K562 (cell line): Measurements from ENCODE around the gene TMEM116. TPM values are rescaled to one million over a fixed set of nuclear protein-coding genes. Genes with fewer than 3 reads are reported as not detected.

ENCODE experiments used
- CEBPG ChIP-seq, 3 experiments: fragments of 200-800 bp in 1 of 3; sonication (Bioruptor generic) in 1 of 3; sonication (generic) in 1 of 3; formaldehyde crosslinking in 1 of 3; IDR thresholded peaks in 2 of 3; conservative IDR thresholded peaks in 1 of 3; 2 replicates each; pipeline versions ENCODE4 v1.6.1 to v1.8.0; 2016 to 2022; ENCODE audit warnings: missing compliant biosample characterization in 2 of 3, missing genetic modification characterization in 2 of 3, mild to moderate bottlenecking in 1 of 3, missing genetic modification reagents in 1 of 3
- DPF2 ChIP-seq: fragments of 450-650 bp; IDR thresholded peaks from 2 replicates; pipeline ENCODE4 v1.6.1; 2016
- EP400 ChIP-seq: fragments of 450-650 bp; IDR thresholded peaks from 2 replicates; pipeline ENCODE4 v1.6.1; 2017; ENCODE audit warnings: antibody characterized with exemption, mild to moderate bottlenecking, moderate library complexity
- GATAD2B ChIP-seq: fragments of 450-650 bp; IDR thresholded peaks from 2 replicates; pipeline ENCODE4 v1.6.1; 2017; ENCODE audit warnings: mild to moderate bottlenecking, borderline replicate concordance
- L3MBTL2 ChIP-seq: fragments of 450-650 bp; IDR thresholded peaks from 2 replicates; pipeline ENCODE4 v1.6.1; 2016; ENCODE audit warnings: mild to moderate bottlenecking, moderate library complexity
- MYBL2 ChIP-seq, 2 experiments: fragments of 450-650 bp in 1 of 2; sonication (generic) in 1 of 2; formaldehyde crosslinking in 1 of 2; IDR thresholded peaks; 2 replicates each; pipeline versions ENCODE4 v1.6.1 to v1.8.1; 2017 to 2022; ENCODE audit warnings: borderline replicate concordance in 1 of 2, inconsistent platforms in 1 of 2, low read depth in 1 of 2, mild to moderate bottlenecking in 1 of 2, missing genetic modification reagents in 1 of 2, moderate library complexity in 1 of 2
- RBFOX2 ChIP-seq: fragments of 200-400 bp; formaldehyde crosslinking; IDR thresholded peaks from 2 replicates; pipeline ENCODE4 v1.6.1; 2017; ENCODE audit warnings: low read depth, mild to moderate bottlenecking, low read length, moderate library complexity
- SIN3A ChIP-seq, 2 experiments: fragments of 150-350 bp in 1 of 2; IDR thresholded peaks; 2 replicates each; pipeline ENCODE4 v1.6.1; 2011 to 2016; ENCODE audit warnings: borderline replicate concordance in 2 of 2, low read depth in 2 of 2, low read length in 2 of 2, mild to moderate bottlenecking in 2 of 2, moderate library complexity in 2 of 2; ENCODE audit not compliant: control insufficient read depth in 1 of 2
- SMARCA5 ChIP-seq: fragments of 450-650 bp; IDR thresholded peaks from 2 replicates; pipeline ENCODE4 v1.6.1; 2016
- SMARCE1 ChIP-seq: fragments of 450-650 bp; IDR thresholded peaks from 2 replicates; pipeline ENCODE4 v1.7.1; 2016; ENCODE audit warnings: mild to moderate bottlenecking
- ZNF77 ChIP-seq: fragments of 250-450 bp; sonication (Bioruptor Pico); IDR thresholded peaks from 2 replicates; pipeline ENCODE4 v1.5.0; 2020
- polyA plus RNA-seq, 8 experiments: library from polyadenylated mRNA; depleted of rRNA in 4 of 8; stranded (reverse) in 5 of 8; unstranded in 3 of 8; fragments of >200 nt; fragmentation: Nextera tagmentation in 2 of 8; fragmentation: Illumina TruSeq in 1 of 8; extraction: Ambion mirVana in 2 of 8; extraction: Trizol in 1 of 8; gene quantifications; 2 replicates each; pipeline versions ENCODE4 v1.2.1 to v1.2.3, GENCODE V29; 2011 to 2014; ENCODE audit warnings: inconsistent platforms in 1 of 8, missing spikeins in 1 of 8
- total RNA-seq, 7 experiments: library from RNA; depleted of rRNA in 6 of 7; stranded (reverse); fragments of >200 nt in 6 of 7; fragmentation: Illumina TruSeq in 2 of 7; extraction: Trizol in 2 of 7; gene quantifications; 2 replicates each; pipeline versions ENCODE4 v1.2.1 to v1.2.3, GENCODE V29; 2011 to 2021; ENCODE audit warnings: low replicate concordance in 1 of 7
- TF ChIP-seq, protein P1 (sequence below): fragments of 450-650 bp; conservative IDR thresholded peaks from 2 replicates; pipeline ENCODE4 v1.6.1; 2016; ENCODE audit warnings: missing genetic modification characterization, low read depth, mild to moderate bottlenecking, control low read depth, missing compliant biosample characterization
- TF ChIP-seq, protein P2 (sequence below): fragments of 250-450 bp; sonication (Bioruptor Pico); IDR thresholded peaks from 2 replicates; pipeline ENCODE4 v1.5.0; 2022; ENCODE audit warnings: mild to moderate bottlenecking
- TF ChIP-seq, protein P3 (sequence below): fragments of 450-650 bp; IDR thresholded peaks from 2 replicates; pipeline ENCODE4 v1.6.1; 2018; ENCODE audit warnings: mild to moderate bottlenecking, low read depth; ENCODE audit not compliant: partially characterized antibody
- TF ChIP-seq, protein P4 (sequence below): fragments of 450-650 bp; IDR thresholded peaks from 2 replicates; pipeline ENCODE4 v1.6.1; 2017; ENCODE audit warnings: antibody characterized with exemption, mild to moderate bottlenecking

The TMEM116 gene
- total and polyA plus RNA-seq, 9 of the 15 experiments (the other 6 are each of a cell fraction or from before 2014, with no cell fraction given) = 5.2 to 78.6 (median 13.9) TPM

DNA sequence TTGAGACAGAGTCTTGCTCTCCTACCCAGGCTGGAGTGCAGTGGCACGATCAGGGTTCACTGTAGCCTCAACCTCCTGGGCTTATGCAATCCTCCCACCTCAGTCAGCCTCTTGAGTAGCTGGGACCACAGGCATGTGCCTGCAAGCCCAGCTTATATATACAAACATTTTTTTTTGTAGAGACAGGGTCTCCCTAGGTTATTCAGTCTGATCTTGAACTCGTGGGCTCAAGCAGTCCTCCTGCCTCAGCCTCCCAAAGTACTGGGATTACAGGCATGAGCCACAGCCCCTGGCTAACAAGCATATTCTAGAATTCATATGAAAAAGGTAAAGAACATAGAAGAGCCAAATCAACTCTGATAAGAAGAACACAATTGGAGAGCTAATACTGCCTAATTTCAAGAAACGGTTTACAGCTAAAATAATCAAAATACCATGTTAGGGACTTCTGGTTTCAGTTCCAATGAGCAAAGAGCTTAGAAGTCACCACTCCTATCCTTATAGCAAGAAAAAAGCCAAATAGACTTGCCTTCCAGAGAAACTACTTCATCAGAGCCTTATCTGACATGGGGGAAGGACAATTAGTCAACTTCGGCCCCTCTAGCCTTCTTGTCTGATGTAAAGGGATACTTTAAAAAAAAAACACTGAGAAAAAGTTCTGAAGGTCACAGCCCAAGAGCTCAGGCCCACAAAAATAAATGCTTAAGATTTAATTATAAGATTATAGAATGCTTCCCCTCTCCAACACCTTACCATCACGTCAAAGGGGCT, 37.6 kb downstream of the TMEM116 start (continued):
- TF ChIP-seq, protein P1, sequence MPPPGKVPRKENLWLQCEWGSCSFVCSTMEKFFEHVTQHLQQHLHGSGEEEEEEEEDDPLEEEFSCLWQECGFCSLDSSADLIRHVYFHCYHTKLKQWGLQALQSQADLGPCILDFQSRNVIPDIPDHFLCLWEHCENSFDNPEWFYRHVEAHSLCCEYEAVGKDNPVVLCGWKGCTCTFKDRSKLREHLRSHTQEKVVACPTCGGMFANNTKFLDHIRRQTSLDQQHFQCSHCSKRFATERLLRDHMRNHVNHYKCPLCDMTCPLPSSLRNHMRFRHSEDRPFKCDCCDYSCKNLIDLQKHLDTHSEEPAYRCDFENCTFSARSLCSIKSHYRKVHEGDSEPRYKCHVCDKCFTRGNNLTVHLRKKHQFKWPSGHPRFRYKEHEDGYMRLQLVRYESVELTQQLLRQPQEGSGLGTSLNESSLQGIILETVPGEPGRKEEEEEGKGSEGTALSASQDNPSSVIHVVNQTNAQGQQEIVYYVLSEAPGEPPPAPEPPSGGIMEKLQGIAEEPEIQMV (tag) = no peak
- peak; percentile 63; the same call in 1 of the 2 replicates for TF ChIP-seq CEBPG (CRISPR knock-in tag; IDR thresholded peaks at IDR 0.05)
- peak; percentile 41 to 60; a peak in 2 of 4 replicates for TF ChIP-seq CEBPG (tag; conservative IDR thresholded peaks at IDR 0.05 in 1 of 2, IDR thresholded peaks at IDR 0.05 in 1 of 2)
- TF ChIP-seq, protein P2, sequence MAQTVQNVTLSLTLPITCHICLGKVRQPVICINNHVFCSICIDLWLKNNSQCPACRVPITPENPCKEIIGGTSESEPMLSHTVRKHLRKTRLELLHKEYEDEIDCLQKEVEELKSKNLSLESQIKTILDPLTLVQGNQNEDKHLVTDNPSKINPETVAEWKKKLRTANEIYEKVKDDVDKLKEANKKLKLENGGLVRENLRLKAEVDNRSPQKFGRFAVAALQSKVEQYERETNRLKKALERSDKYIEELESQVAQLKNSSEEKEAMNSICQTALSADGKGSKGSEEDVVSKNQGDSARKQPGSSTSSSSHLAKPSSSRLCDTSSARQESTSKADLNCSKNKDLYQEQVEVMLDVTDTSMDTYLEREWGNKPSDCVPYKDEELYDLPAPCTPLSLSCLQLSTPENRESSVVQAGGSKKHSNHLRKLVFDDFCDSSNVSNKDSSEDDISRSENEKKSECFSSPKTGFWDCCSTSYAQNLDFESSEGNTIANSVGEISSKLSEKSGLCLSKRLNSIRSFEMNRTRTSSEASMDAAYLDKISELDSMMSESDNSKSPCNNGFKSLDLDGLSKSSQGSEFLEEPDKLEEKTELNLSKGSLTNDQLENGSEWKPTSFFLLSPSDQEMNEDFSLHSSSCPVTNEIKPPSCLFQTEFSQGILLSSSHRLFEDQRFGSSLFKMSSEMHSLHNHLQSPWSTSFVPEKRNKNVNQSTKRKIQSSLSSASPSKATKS (CRISPR knock-in tag) = no peak
- no peak for TF ChIP-seq SIN3A (IDR thresholded peaks at IDR 0.05; ENCODE audit: borderline replicate concordance in 2 of 2, control insufficient read depth in 1 of 2, low read depth in 2 of 2, low read length in 2 of 2)
- TF ChIP-seq, protein P3, sequence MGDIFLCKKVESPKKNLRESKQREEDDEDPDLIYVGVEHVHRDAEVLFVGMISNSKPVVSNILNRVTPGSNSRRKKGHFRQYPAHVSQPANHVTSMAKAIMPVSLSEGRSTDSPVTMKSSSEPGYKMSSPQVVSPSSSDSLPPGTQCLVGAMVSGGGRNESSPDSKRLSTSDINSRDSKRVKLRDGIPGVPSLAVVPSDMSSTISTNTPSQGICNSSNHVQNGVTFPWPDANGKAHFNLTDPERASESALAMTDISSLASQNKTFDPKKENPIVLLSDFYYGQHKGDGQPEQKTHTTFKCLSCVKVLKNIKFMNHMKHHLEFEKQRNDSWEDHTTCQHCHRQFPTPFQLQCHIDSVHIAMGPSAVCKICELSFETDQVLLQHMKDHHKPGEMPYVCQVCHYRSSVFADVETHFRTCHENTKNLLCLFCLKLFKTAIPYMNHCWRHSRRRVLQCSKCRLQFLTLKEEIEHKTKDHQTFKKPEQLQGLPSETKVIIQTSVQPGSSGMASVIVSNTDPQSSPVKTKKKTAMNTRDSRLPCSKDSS = no peak
- TF ChIP-seq, protein P4, sequence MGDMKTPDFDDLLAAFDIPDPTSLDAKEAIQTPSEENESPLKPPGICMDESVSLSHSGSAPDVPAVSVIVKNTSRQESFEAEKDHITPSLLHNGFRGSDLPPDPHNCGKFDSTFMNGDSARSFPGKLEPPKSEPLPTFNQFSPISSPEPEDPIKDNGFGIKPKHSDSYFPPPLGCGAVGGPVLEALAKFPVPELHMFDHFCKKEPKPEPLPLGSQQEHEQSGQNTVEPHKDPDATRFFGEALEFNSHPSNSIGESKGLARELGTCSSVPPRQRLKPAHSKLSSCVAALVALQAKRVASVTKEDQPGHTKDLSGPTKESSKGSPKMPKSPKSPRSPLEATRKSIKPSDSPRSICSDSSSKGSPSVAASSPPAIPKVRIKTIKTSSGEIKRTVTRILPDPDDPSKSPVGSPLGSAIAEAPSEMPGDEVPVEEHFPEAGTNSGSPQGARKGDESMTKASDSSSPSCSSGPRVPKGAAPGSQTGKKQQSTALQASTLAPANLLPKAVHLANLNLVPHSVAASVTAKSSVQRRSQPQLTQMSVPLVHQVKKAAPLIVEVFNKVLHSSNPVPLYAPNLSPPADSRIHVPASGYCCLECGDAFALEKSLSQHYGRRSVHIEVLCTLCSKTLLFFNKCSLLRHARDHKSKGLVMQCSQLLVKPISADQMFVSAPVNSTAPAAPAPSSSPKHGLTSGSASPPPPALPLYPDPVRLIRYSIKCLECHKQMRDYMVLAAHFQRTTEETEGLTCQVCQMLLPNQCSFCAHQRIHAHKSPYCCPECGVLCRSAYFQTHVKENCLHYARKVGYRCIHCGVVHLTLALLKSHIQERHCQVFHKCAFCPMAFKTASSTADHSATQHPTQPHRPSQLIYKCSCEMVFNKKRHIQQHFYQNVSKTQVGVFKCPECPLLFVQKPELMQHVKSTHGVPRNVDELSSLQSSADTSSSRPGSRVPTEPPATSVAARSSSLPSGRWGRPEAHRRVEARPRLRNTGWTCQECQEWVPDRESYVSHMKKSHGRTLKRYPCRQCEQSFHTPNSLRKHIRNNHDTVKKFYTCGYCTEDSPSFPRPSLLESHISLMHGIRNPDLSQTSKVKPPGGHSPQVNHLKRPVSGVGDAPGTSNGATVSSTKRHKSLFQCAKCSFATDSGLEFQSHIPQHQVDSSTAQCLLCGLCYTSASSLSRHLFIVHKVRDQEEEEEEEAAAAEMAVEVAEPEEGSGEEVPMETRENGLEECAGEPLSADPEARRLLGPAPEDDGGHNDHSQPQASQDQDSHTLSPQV = peak; percentile 64; the same call in 1 of the 2 replicates
- TF ChIP-seq L3MBTL2 = peak; percentile 70
- TF ChIP-seq EP400 = peak; percentile 48; the same call in 1 of the 2 replicates
- peak; percentile 40 for TF ChIP-seq SMARCE1
- TF ChIP-seq SMARCA5 = no peak
- no peak for TF ChIP-seq RBFOX2
- no peak for TF ChIP-seq ZNF77
- TF ChIP-seq DPF2 = peak; percentile 81
- no peak for TF ChIP-seq MYBL2 (IDR thresholded peaks at IDR 0.05; ENCODE audit: low read depth)
- no peak for TF ChIP-seq MYBL2 (CRISPR knock-in tag; IDR thresholded peaks at IDR 0.05; ENCODE audit: borderline replicate concordance)
- TF ChIP-seq GATAD2B = peak; percentile 18; the same call in 1 of the 2 replicates
